ENCODE data around the gene EXOC1L.

The EXOC1L gene

GRCh38 chr4:55822329-55822728 is 2.7 kb downstream of the EXOC1L start:
- TF ChIP-seq GATA2 (IDR thresholded peaks at IDR 0.05; ENCODE audit: low read depth, low read length) (no peak), GATA3 (IDR thresholded peaks at IDR 0.05; ENCODE audit: low read depth, low read length) (no peak)

- no peak for TF ChIP-seq GATA3 (IDR thresholded peaks at IDR 0.05; ENCODE audit: low read depth, low read length)
- no peak for TF ChIP-seq GATA2 (IDR thresholded peaks at IDR 0.05; ENCODE audit: low read depth, low read length)
Observed at GRCh38 chr4:55824865-55825264, 5.3 kb downstream of the EXOC1L start.

DNA sequence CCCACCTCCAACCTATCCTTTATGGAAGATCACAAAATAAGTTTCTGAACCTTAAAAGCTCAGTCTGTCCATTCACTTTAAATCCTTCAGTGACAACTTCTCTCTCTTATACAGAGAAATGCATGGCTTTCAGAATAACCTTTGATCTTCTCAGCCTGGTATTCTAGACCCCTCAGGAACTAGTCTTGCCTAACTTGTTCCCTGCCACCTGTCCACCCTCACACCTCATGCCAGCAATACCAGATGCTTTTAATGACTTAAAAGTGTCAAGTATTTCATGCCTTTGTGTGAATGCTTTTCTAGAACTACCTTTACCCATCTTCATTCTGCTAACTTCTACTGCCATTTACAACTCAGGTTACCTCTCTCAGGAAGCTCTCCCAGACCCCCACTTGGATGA is 7.4 kb downstream of the EXOC1L start:
- no peak for TF ChIP-seq GATA2 (IDR thresholded peaks at IDR 0.05; ENCODE audit: low read depth, low read length)
- no peak for TF ChIP-seq GATA3 (IDR thresholded peaks at IDR 0.05; ENCODE audit: low read depth, low read length)

- TF ChIP-seq GATA3 (IDR thresholded peaks at IDR 0.05; ENCODE audit: low read depth, low read length) (no peak), GATA2 (IDR thresholded peaks at IDR 0.05; ENCODE audit: low read depth, low read length) (no peak)
Observed at GRCh38 chr4:55827582-55827981, 8.0 kb downstream of the EXOC1L start.

DNA sequence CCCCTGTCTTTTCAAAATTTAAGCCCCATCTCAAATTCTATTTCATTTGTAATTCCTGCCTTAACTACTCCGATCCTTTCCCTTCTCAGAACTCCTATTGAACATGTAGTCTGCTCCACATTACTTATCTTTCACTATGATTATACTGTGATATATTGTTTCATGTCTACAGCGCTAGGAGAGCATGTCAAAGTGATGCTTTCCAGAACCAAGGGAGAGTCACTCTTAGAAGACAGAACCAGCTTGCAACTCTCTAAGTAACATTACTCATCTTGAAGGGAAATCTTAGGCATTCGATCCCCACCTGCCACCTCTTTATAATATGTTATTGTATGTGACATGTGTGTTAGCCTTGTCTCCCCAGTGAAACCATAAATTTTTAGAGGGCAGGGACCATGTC is 10.5 kb downstream of the EXOC1L start:
- TF ChIP-seq GATA3 (IDR thresholded peaks at IDR 0.05; ENCODE audit: low read depth, low read length) (no peak), GATA2 (IDR thresholded peaks at IDR 0.05; ENCODE audit: low read depth, low read length) (no peak)

DNA sequence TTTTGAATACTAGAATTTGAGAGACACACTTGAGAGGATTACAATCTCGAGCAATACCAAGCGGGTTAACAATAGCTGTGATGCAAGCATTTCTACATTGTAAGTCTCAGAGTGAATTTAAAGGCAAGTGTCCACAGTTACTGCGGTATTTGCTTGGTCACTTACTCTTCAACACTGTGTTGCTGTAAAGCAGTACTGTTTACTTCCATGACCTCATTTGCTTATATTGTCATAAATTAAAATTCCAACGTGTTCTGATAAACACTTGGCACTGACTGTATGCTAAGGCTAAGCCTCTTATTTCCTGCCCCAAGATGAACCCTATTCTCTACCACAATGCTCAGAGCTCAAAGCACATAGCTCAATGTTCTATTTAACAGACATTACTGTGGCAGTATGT is 11.1 kb downstream of the EXOC1L start:
- no peak for TF ChIP-seq GATA2 (IDR thresholded peaks at IDR 0.05; ENCODE audit: low read depth, low read length)
- no peak for TF ChIP-seq GATA3 (IDR thresholded peaks at IDR 0.05; ENCODE audit: low read depth, low read length)

GRCh38 chr4:55834086-55834795 is 14.7 kb downstream of the EXOC1L start:
- TF ChIP-seq GATA2 (IDR thresholded peaks at IDR 0.05; ENCODE audit: low read depth, low read length) (no peak), GATA3 (IDR thresholded peaks at IDR 0.05; ENCODE audit: low read depth, low read length) (no peak)

DNA sequence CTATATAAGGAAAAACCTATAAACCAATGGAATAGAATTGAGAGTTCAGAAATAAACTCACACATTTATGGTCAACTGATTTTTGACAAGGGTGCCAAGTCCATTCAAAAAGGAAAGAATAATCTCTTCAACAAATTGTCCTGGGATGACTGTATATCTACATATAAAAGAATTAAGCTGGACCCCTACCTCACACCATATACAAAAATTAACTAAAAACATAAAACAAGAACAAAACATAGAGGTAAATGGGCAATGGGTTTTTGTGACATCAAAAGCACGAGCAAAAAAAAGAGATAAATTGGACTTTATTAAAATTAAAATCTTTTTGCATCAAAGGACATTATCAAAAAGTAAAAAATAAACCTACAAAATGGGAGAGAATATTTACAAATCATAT is 18.3 kb downstream of the EXOC1L start:
- TF ChIP-seq GATA3 (IDR thresholded peaks at IDR 0.05; ENCODE audit: low read depth, low read length) (no peak), GATA2 (IDR thresholded peaks at IDR 0.05; ENCODE audit: low read depth, low read length) (no peak)

DNA sequence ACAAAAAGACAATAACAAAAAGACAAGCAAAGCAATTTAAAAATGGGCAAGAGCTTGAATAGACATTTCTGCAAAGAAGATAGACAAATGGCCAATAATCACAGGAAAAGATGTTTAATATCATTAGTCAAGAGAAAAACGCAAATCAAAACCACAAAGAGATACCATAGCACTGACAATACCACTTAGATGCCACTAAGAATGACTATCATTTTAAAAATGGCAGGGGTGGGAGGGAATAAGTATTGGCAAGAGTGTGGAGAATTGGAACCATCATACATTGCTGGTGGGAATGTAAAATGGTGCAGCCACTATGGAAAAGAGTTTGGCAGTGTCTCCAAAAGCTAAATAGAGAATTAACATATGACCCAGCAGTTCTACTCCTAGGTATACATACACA is 18.8 kb downstream of the EXOC1L start:
- TF ChIP-seq GATA2 (IDR thresholded peaks at IDR 0.05; ENCODE audit: low read depth, low read length): no peak
- no peak for TF ChIP-seq GATA3 (IDR thresholded peaks at IDR 0.05; ENCODE audit: low read depth, low read length)

DNA sequence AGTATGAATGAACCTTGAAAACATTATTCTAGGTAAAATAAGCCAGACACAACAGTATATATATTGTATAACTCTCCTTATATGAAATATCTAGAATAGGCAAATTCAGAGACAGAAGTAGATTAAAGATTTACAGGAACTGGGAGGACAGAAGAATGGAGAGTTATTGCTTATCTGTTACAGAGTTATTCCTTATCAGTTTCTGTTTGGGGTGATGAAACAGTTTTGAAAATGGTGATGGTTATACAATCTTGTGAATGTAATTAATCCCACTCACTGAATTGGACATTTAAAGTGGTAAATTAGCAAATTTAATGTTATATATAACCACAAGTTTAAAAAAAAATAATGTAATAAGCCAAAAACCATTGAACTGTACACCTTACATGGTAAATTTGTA is 19.4 kb downstream of the EXOC1L start:
- TF ChIP-seq GATA3 (IDR thresholded peaks at IDR 0.05; ENCODE audit: low read depth, low read length) (no peak), GATA2 (IDR thresholded peaks at IDR 0.05; ENCODE audit: low read depth, low read length) (no peak)

GRCh38 chr4:55840956-55841355 is 21.4 kb downstream of the EXOC1L start:
- TF ChIP-seq GATA3 (IDR thresholded peaks at IDR 0.05; ENCODE audit: low read depth, low read length) (no peak), GATA2 (IDR thresholded peaks at IDR 0.05; ENCODE audit: low read depth, low read length) (no peak)

DNA sequence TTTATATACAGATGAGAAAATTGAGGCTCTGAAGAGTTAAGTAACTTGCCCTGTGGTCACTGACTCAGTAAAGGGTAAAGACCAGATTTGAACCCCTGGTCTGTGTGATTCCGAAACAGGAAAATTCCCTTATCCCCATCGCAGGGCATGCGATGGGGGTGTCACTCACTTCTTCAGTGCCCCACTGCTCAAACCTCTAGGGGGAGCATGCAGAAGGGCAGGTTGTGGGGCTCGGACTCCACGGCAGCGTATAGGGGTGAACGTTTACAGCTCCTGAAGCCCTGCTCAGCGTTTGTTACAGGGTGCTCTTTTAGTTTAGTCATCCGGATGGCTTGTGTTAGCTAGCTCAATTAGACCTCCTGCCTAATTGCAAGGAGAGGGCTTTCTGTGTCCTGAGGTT is 30.1 kb downstream of the EXOC1L start:
- TF ChIP-seq GATA2 (IDR thresholded peaks at IDR 0.05; ENCODE audit: low read depth, low read length) (no peak), GATA3 (IDR thresholded peaks at IDR 0.05; ENCODE audit: low read depth, low read length) (no peak)

DNA sequence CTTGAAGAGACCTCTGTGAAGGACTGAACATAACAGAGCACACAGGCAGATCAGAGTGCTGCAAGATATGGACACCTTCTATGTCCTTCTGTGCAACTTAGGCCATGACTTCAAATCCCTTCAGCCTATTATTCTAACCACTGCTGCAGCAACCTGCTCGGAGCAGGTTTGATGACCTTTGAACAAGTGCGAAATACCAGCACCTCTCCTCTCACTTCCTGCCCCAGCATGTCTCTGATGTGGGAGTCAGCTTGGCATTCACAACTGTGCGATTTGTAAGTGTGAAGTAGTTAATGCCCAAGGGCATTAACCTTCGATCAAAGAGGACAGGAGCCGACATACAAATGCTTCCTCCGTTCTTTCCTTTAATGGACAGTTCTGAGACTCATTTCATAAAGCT is 32.3 kb downstream of the EXOC1L start:
- no peak for TF ChIP-seq GATA3 (IDR thresholded peaks at IDR 0.05; ENCODE audit: low read depth, low read length)
- TF ChIP-seq GATA2 (IDR thresholded peaks at IDR 0.05; ENCODE audit: low read depth, low read length): no peak

DNA sequence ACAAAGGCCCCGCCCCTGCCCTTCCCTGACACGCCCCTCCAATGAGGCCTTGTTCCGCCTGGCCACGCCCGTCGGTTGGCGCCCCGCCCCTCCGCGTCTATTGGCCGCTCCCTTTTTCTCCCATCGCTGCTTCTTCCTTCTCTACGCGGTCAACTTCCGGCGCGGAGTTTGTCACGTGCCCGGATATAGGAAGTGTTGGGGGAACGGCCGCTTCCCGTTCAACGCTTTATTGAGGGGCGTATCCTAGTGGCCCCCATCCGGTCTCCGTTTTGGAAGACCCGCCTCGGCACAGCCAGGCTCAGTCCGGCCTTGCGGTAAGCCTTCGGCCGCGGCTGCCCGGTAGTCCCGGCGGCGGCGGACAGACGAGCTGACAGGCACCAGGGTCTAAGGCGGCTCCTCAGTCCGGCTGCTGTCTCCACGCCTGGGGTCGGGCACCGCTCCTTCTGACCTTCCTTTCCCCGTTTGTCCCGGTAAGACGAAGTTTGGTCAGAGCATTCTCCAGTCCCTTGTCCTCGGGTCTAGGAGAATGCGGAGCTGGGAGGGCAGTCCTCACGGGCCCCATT is 34.0 kb downstream of the EXOC1L start, which contains the start of gene EXOC1:
TSS of gene EXOC1 (plus strand) at position 165 of the 563 bp plus-strand sequence. CDS start 4,676 bp downstream, outside the sequence.
- TF ChIP-seq GATA2 (IDR thresholded peaks at IDR 0.05; ENCODE audit: low read depth, low read length): no peak
- TF ChIP-seq GATA3 (IDR thresholded peaks at IDR 0.05; ENCODE audit: low read depth, low read length): no peak

DNA sequence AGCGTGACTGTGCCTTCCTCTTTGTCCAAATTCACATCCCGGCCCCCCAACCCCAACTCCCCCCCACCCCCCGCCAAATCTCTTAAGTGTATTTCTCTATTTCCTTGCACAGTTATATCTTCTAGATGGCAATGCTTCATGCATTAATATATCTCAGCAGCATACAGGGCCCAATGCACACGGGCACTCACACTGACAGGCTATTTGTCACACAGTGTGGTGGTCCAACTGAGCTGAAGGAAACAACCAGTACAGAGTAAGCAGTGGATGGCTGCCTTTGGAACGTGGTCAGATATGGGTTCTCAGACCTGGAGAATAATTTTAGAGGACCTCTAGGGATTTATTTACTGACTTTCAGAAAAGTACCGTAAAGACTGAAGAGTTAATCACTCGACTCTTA is 34.5 kb downstream of the EXOC1L start:
- TF ChIP-seq GATA3 (IDR thresholded peaks at IDR 0.05; ENCODE audit: low read depth, low read length) (no peak), GATA2 (IDR thresholded peaks at IDR 0.05; ENCODE audit: low read depth, low read length) (no peak)
